ENCODE measurements around the gene DCXR. TPM values are rescaled to one million over a fixed set of nuclear protein-coding genes. Genes with fewer than 3 reads are reported as not detected.
A peak's percentile ranks its signal among the peaks of the same experiment; 100 is the strongest.

Gene DCXR
- total RNA-seq (2021) (120 and 129 TPM in 2 replicates), Bru-seq, nascent RNA (percentile 59 among the genes with signal in this experiment), BruChase-seq, experiment 1, labeled RNA remaining after a 2-hour chase (percentile 59 among the genes with signal in this experiment), BruChase-seq, experiment 2, labeled RNA remaining after a 6-hour chase (percentile 69 among the genes with signal in this experiment)
- long read RNA-seq, transcript DCXR-201 (8 exons, 887 nt) = major isoform, 56 of 824 reads
- long read RNA-seq, partial matches to known transcripts = 727 of 824 reads
- long read RNA-seq, other reads (novel, unspliced or antisense) = 31 of 824 reads

- ChIA-PET CTCF (interaction anchor here (0.6 to 1.0 kb wide), 7 partner anchors 15 to 121 kb away, joined by 3 to 10 read pairs (median 3); partner anchors contain the start of genes CENPX, FASN and LRRC45), POLR2A (ENCODE audit: unreplicated experiment) (interaction anchor here (0.5 to 0.9 kb wide), 7 partner anchors 22 to 685 kb away, joined by 4 to 8 read pairs (median 6); partner anchors contain the start of gene DUS1L)
- no peaks in the 10 kb centered on the region for H3K9me2 ChIP-seq (ENCODE audit: insufficient read depth)
- BruUV-seq (replicated peaks) = no TSS peak
- no peaks in the 10 kb centered on the region for H3K79me2 ChIP-seq (ENCODE audit: low read depth)
- peak within 1 kb of the TSS; percentile 90 for H3K4me2 ChIP-seq
- peak within 1 kb of the TSS; percentile 66 for H3K4me3 ChIP-seq
- DNase-seq = peak; percentile 85 to 98
- no peaks in the 10 kb centered on the region for H3K36me3 ChIP-seq (ENCODE audit: low read depth)
- peaks cover 4% of the 10 kb centered on the region; the same call in 1 of the 2 replicates for H3F3A ChIP-seq (ENCODE audit: insufficient read depth, low read depth)
- no peak within 1 kb of the TSS for H3K27ac ChIP-seq
- TF ChIP-seq EZH2 (IDR thresholded peaks at IDR 0.05; ENCODE audit: low read depth) = no peak
- peak; percentile 61 for TF ChIP-seq CTCF (conservative IDR thresholded peaks at IDR 0.05)
- H3K27me3 ChIP-seq (ENCODE audit: insufficient read depth, low read depth) = no peaks in the 10 kb centered on the region
- H2AFZ ChIP-seq = peak within 1 kb of the TSS; percentile 82
- H3K9me3 ChIP-seq (ENCODE audit: insufficient read depth, low read depth) = no peaks in the 10 kb centered on the region
- no peaks in the 10 kb centered on the region for H4K20me1 ChIP-seq (ENCODE audit: insufficient read depth)
- intact Hi-C loops (cut with micrococcal nuclease; ENCODE audit: unreplicated experiment) = loop anchor here (2.0 to 10.0 kb wide), 3 partner anchors 60 to 208 kb away; partner anchors contain the start of gene FASN
- 0 out of 2 replicates have a peak, but pooled peaks cover 6% of the 10 kb centered on the region for H3K4me1 ChIP-seq (replicated peaks; ENCODE audit: insufficient read depth)
These were observed at the start of gene DCXR for GRCh38 chr17:82037092-82037888. TSS of gene DCXR (minus strand) at chr17:82037697. CDS start at chr17:82037682, 15 bp downstream.

GRCh38 chr17:82085931-82086764 is 48.7 kb upstream of the DCXR start:
- POLR2A ChIA-PET (ENCODE audit: unreplicated experiment) = interaction anchor here (0.6 kb wide), 1 partner anchor 372 kb away, joined by 3 read pairs; no protein-coding TSS in a partner anchor
- intact Hi-C loops (cut with micrococcal nuclease; ENCODE audit: unreplicated experiment) = no loop called here
- Histone ChIP-seq H3K36me3 (ENCODE audit: low read depth) (no peaks in the 10 kb centered on the region), H3K4me1 (replicated peaks; ENCODE audit: insufficient read depth) (no peaks in the 10 kb centered on the region), H2AFZ (no peak overlapping the region), H3F3A (ENCODE audit: insufficient read depth, low read depth) (no peaks in the 10 kb centered on the region; the same call in 1 of the 2 replicates), H3K9me2 (ENCODE audit: insufficient read depth) (no peaks in the 10 kb centered on the region), H3K4me2 (no peak overlapping the region), H3K4me3 (no peak overlapping the region), H4K20me1 (ENCODE audit: insufficient read depth) (peaks cover 12% of the 10 kb centered on the region), H3K27ac (no peak overlapping the region), H3K9me3 (ENCODE audit: insufficient read depth, low read depth) (no peaks in the 10 kb centered on the region), H3K79me2 (ENCODE audit: low read depth) (no peaks in the 10 kb centered on the region), H3K27me3 (ENCODE audit: insufficient read depth, low read depth) (no peaks in the 10 kb centered on the region)
- CTCF ChIA-PET = interaction anchor here (0.6 kb wide), 1 partner anchor 17 kb away, joined by 3 read pairs; no protein-coding TSS in a partner anchor
- DNase-seq = no peak
- no TSS peak for BruUV-seq (replicated peaks)
- TF ChIP-seq EZH2 (IDR thresholded peaks at IDR 0.05; ENCODE audit: low read depth) (no peak), CTCF (conservative IDR thresholded peaks at IDR 0.05) (no peak)
